ENCODE results near the gene VTCN1.

VTCN1 gene

DNA sequence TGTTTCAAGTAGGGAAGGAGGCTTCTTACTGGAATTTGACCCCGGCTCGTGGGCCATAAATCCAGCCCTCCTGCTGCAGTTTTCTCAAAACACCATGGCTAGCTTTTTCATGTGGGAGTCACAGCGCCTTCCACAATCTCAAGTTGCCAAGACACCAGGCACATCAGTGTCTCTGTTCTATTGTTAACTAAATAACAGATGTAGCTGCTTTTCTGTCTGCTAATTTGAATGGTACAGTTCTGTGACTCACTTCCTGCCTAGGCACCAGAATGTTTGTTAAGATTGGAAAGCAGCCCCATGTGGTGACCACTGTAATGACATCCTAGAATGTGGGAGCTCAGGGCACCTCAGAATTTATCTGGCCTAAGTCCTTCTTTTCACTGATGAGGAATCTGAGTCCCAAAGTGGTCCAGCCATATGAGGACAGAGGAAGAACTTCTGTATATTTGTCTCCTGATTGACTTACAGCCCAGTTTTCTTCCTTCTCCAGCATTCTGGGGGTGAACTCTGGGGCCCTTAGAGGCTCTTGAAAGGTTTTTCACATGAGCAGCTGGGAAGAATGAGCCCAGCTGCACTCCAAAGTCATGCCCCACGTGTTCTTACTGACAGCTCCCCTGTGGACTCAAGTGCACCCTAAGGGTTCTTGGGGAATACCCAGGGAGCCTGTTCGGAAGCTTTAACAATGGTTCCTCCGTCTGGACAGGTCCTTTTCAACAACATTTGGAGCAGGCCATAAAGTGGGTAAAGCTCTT, 116.7 kb downstream of the VTCN1 start:
- Mint-ChIP-seq H3K4me3 (no peak overlapping the region), H3K27ac (peak overlapping the region; percentile 11), H3K36me3 (ENCODE audit: low read depth) (peaks cover 88% of the 10 kb centered on the region)

More for the DNA sequence above, 116.7 kb downstream of the VTCN1 start:
- peaks cover 20% of the 10 kb centered on the region for H3K4me1 Mint-ChIP-seq (ENCODE audit: low read depth)
- no peaks in the 10 kb centered on the region for H3K9me3 Mint-ChIP-seq
- no peaks in the 10 kb centered on the region for H3K27me3 Mint-ChIP-seq
